H1 (cell line): Measurements from ENCODE around the gene WDR13. TPM values are rescaled to one million over a fixed set of nuclear protein-coding genes. Genes with fewer than 3 reads are reported as not detected.

Source experiments
- CTCF ChIA-PET: fragments of 300-600 bp; sonication (Branson Sonifier 250); formaldehyde crosslinking; loops from one replicate; lab custom pipeline; 2021; ENCODE audit not compliant: partially characterized antibody; lab: Charles Lee
- POLR2A ChIA-PET: fragments of 300-600 bp; sonication (Branson Sonifier 250); formaldehyde crosslinking; loops from one replicate; lab custom pipeline; 2021; ENCODE audit warnings: inconsistent platforms; ENCODE audit not compliant: partially characterized antibody; lab: Charles Lee
- DNase-seq, 2 experiments: peaks; one replicate each; pipeline versions ENCODE4 v3.0.0 to v3.0.0-alpha.2; 2010 to 2022; ENCODE audit warnings: low spot score in 2 of 2, low read depth in 1 of 2, mixed read lengths in 1 of 2
- FAIRE-seq: peaks from 2 replicates; lab custom pipeline; 2011; peaks lifted over from hg19 to GRCh38; lab: Jason Lieb, UNC
- H2AFZ ChIP-seq: 2 replicates; pipeline ENCODE4 v1.8.1; 2012; ENCODE audit warnings: low read length, inconsistent platforms
- H2AK5ac ChIP-seq: 2 replicates; pipeline ENCODE4 v1.6.1; 2013; ENCODE audit warnings: low read depth, low read length
- H2BK120ac ChIP-seq: replicated peaks from 2 replicates; pipeline ENCODE3; 2013; ENCODE audit warnings: low read depth, low read length, inconsistent platforms
- H2BK12ac ChIP-seq: 2 replicates; pipeline ENCODE4 v1.6.1; 2013; ENCODE audit warnings: low read depth, low read length
- H2BK15ac ChIP-seq: 2 replicates; pipeline ENCODE4 v1.6.1; 2013; ENCODE audit warnings: low read length
- H2BK20ac ChIP-seq: 2 replicates; pipeline ENCODE4 v1.6.1; 2013; ENCODE audit warnings: low read length
- H2BK5ac ChIP-seq: 2 replicates; pipeline ENCODE4 v1.6.1; 2013; ENCODE audit warnings: low read depth, low read length
- H3K14ac ChIP-seq: 2 replicates; pipeline ENCODE4 v1.6.1; 2013; ENCODE audit warnings: inconsistent platforms; ENCODE audit not compliant: insufficient read length
- H3K18ac ChIP-seq: 2 replicates; pipeline ENCODE4 v1.6.1; 2013; ENCODE audit warnings: low read length; ENCODE audit errors: extremely low read depth
- H3K23ac ChIP-seq: 2 replicates; pipeline ENCODE4 v1.6.1; 2013; ENCODE audit warnings: inconsistent platforms; ENCODE audit not compliant: insufficient read length
- H3K23me2 ChIP-seq: 2 replicates; pipeline ENCODE4 v1.6.1; 2013; ENCODE audit warnings: low read depth, low read length
- H3K27ac ChIP-seq: 2 replicates; pipeline ENCODE4 v1.6.1; 2011; ENCODE audit warnings: low read depth, low read length, inconsistent platforms
- H3K27me3 ChIP-seq, 4 experiments: replicated peaks in 1 of 4; 1 replicate in 1 of 4; 2 replicates in 3 of 4; pipeline versions ENCODE4 v1.6.1 to v1.8.1; 2011 to 2013; ENCODE audit warnings: low read length in 3 of 4, mild to moderate bottlenecking in 3 of 4, inconsistent platforms in 2 of 4, mixed read lengths in 2 of 4, moderate library complexity in 1 of 4; ENCODE audit not compliant: control insufficient read depth in 3 of 4, insufficient read depth in 3 of 4; ENCODE audit errors: extremely low read depth in 1 of 4
- H3K36me3 ChIP-seq, 4 experiments: 2 replicates each; pipeline versions ENCODE4 v1.6.1 to v1.8.1; 2011 to 2013; ENCODE audit warnings: mild to moderate bottlenecking in 4 of 4, low read length in 3 of 4, moderate library complexity in 2 of 4, control low read depth in 1 of 4, inconsistent platforms in 1 of 4; ENCODE audit not compliant: insufficient read depth in 4 of 4, control insufficient read depth in 2 of 4
- H3K4ac ChIP-seq: replicated peaks from 2 replicates; pipeline ENCODE3; 2013; ENCODE audit warnings: low read length, low read depth, mixed read lengths, inconsistent platforms; ENCODE audit not compliant: insufficient read length
- H3K4me1 ChIP-seq, 4 experiments: replicated peaks in 1 of 4; 1 replicate in 1 of 4; 2 replicates in 3 of 4; pipeline versions ENCODE4 v1.6.1 to v1.8.1; 2011 to 2013; ENCODE audit warnings: low read length in 3 of 4, inconsistent platforms in 2 of 4, mixed read lengths in 1 of 4; ENCODE audit not compliant: insufficient read depth in 4 of 4, control insufficient read depth in 3 of 4
- H3K4me2 ChIP-seq, 2 experiments: 2 replicates each; pipeline versions ENCODE4 v1.6.1 to v1.8.1; 2011 to 2013; ENCODE audit warnings: low read depth in 2 of 2, low read length in 2 of 2, control low read depth in 1 of 2, inconsistent platforms in 1 of 2, mild to moderate bottlenecking in 1 of 2; ENCODE audit not compliant: insufficient read depth in 1 of 2
- H3K4me3 ChIP-seq, 4 experiments: fragments of 200-600, 300-600 bp in 1 of 4; sonication (generic), shearing (Covaris generic), sonication (Bioruptor Twin) in 1 of 4; 2 replicates each; pipeline versions ENCODE4 v1.5.1 to v1.8.1; 2011 to 2016; ENCODE audit warnings: low read length in 4 of 4, low read depth in 3 of 4, control low read depth in 2 of 4, inconsistent platforms in 2 of 4, mild to moderate bottlenecking in 2 of 4, mixed read lengths in 1 of 4, moderate library complexity in 1 of 4; ENCODE audit not compliant: insufficient read depth in 2 of 4; ENCODE audit errors: extremely low read depth in 1 of 4
- H3K56ac ChIP-seq: replicated peaks from 2 replicates; pipeline ENCODE3; 2013; ENCODE audit warnings: low read depth, mild to moderate bottlenecking, mixed read lengths, low read length, inconsistent platforms; ENCODE audit not compliant: insufficient read length
- H3K79me1 ChIP-seq: 2 replicates; pipeline ENCODE4 v1.6.1; 2013; ENCODE audit warnings: low read depth, low read length, control low read depth
- H3K79me2 ChIP-seq, 2 experiments: 2 replicates each; pipeline versions ENCODE4 v1.6.1 to v1.8.1; 2012 to 2013; ENCODE audit warnings: low read length in 2 of 2, mild to moderate bottlenecking in 2 of 2, inconsistent platforms in 1 of 2; ENCODE audit not compliant: insufficient read depth in 2 of 2, control insufficient read depth in 1 of 2
- H3K9ac ChIP-seq, 4 experiments: replicated peaks in 1 of 4; 1 replicate in 1 of 4; 2 replicates in 3 of 4; pipeline versions ENCODE4 v1.6.1 to v1.8.1; 2011 to 2013; ENCODE audit warnings: low read depth in 3 of 4, low read length in 3 of 4, control low read depth in 2 of 4, mild to moderate bottlenecking in 2 of 4, moderate library complexity in 2 of 4, inconsistent platforms in 1 of 4; ENCODE audit errors: extremely low read depth in 1 of 4
- H3K9me3 ChIP-seq, 2 experiments: 2 replicates each; pipeline versions ENCODE4 v1.6.1 to v1.8.1; 2012 to 2013; ENCODE audit warnings: mild to moderate bottlenecking in 2 of 2, moderate library complexity in 2 of 2, control low read depth in 1 of 2, inconsistent platforms in 1 of 2, low read depth in 1 of 2, low read length in 1 of 2, mixed read lengths in 1 of 2; ENCODE audit not compliant: insufficient read depth in 2 of 2
- H4K20me1 ChIP-seq, 2 experiments: replicated peaks in 1 of 2; 2 replicates each; pipeline versions ENCODE3 to v1.8.1; 2011 to 2013; ENCODE audit warnings: inconsistent platforms in 2 of 2, low read length in 2 of 2, mild to moderate bottlenecking in 1 of 2; ENCODE audit not compliant: insufficient read depth in 2 of 2, control insufficient read depth in 1 of 2
- H4K5ac ChIP-seq: 2 replicates; pipeline ENCODE4 v1.6.1; 2013; ENCODE audit warnings: low read length, low read depth, mixed read lengths, inconsistent platforms; ENCODE audit not compliant: insufficient read length
- H4K8ac ChIP-seq: 2 replicates; pipeline ENCODE4 v1.8.0; 2013; ENCODE audit warnings: mild to moderate bottlenecking, moderate library complexity, low read length, inconsistent platforms; ENCODE audit not compliant: insufficient read depth; ENCODE audit errors: extremely low read depth
- H4K91ac ChIP-seq: replicated peaks from 2 replicates; pipeline ENCODE3; 2013; ENCODE audit warnings: low read length, mixed read lengths, inconsistent platforms; ENCODE audit not compliant: insufficient read length
- CEBPB ChIP-seq: IDR thresholded peaks from 2 replicates; pipeline ENCODE4 v1.6.1; 2012; ENCODE audit warnings: low read depth, low read length
- EGR1 ChIP-seq: IDR thresholded peaks from 2 replicates; pipeline ENCODE4 v1.6.1; 2011; ENCODE audit warnings: low read depth, low read length, borderline replicate concordance
- TAF7 ChIP-seq: optimal IDR thresholded peaks from 2 replicates; pipeline ENCODE3; 2011; ENCODE audit warnings: low read depth, mild to moderate bottlenecking, inconsistent platforms, low read length, moderate library complexity, borderline replicate concordance
- WGBS, 2 experiments: shearing (Covaris generic) in 1 of 2; methylation state at CpG; one replicate each; pipeline versions ENCODE4 v1.1.6 to v1.1.7; 2013 to 2015; ENCODE audit warnings: low lambda C conversion rate in 2 of 2, mixed read lengths in 2 of 2, inconsistent platforms in 1 of 2, low coverage in 1 of 2, missing lambda C conversion rate in 1 of 2; ENCODE audit not compliant: insufficient replicate concordance in 2 of 2, insufficient coverage in 1 of 2, insufficient read length in 1 of 2; ENCODE audit errors: extremely low coverage in 1 of 2, missing lambda C conversion rate in 1 of 2; 5-methylcytosine and 5-hydroxymethylcytosine counted together
- polyA plus RNA-seq, 7 experiments: library from polyadenylated mRNA; depleted of rRNA in 3 of 7; stranded (reverse) in 5 of 7; unstranded in 2 of 7; fragments of >200 nt in 5 of 7; fragments of 200-250 nt in 2 of 7; gene quantifications; 1 replicate in 5 of 7; 2 replicates in 1 of 7; 4 replicates in 1 of 7; pipeline versions ENCODE4 v1.2.1 to v1.2.3, GENCODE V29; 2011 to 2013; ENCODE audit warnings: missing spikeins in 2 of 7, mixed read lengths in 2 of 7
- total RNA-seq: library from RNA; stranded (reverse); fragmentation: NEBNext Ultra II Directional; extraction: Animal tissue kit (Norgen Biotek cat#: 25700); gene quantifications from 2 replicates; pipeline ENCODE4 v1.2.1, GENCODE V29; 2021

Gene WDR13
- total and polyA plus RNA-seq, 2 of the 8 experiments (the other 6 are each of a cell fraction or from before 2014, with no cell fraction given), result 19.4 to 46.3 TPM

DNA sequence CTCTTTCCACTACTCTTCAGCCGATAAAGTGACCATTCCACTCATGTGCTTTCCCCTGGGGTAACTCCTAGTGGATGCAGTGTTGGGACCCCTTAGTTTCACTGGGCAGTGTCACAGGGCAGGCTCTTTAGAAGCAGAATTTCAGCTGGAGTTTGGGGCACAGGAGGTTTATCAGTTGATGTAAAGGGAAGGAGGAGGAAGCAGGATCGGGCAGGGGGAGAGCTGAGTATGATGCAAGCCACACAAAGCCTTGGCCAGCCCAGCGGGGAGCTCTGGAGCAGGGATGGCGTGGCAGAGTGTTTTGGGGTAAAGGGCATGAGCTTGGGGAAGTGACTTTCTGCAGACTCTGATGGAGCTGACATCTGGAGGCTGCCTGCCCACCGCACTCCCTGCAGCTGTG is 19.3 kb downstream of the WDR13 start:
- no peak overlapping the region for H2BK15ac ChIP-seq
- 60% methylated on average over 3 of the region's 5 CpGs; no CpG with 5 or more reads in 1 of the 2 experiments for WGBS, 2 experiments
- no peak overlapping the region for H3K14ac ChIP-seq
- no peak overlapping the region for H3K4me3 ChIP-seq
- H2AFZ ChIP-seq, result no peak overlapping the region; the same call in 1 of the 2 replicates
- no peak overlapping the region for H2BK12ac ChIP-seq
- H3K4ac ChIP-seq, result no peak overlapping the region
- no peaks in the 10 kb centered on the region for H3K23me2 ChIP-seq
- H3K4me1 ChIP-seq, result no peaks in the 10 kb centered on the region; a peak in 1 of 7 replicates
- no peak overlapping the region for H2BK120ac ChIP-seq
- no peak overlapping the region for H3K18ac ChIP-seq
- 0 out of 2 replicates have a peak, but pooled peaks have one; percentile 11 for TF ChIP-seq EGR1
- no peak for TF ChIP-seq TAF7
- TF ChIP-seq CEBPB, result peak; percentile 66
- peak overlapping the region in 1 of 2 experiments; percentile 11; a peak in 1 of 4 replicates for H3K4me2 ChIP-seq
- H3K27me3 ChIP-seq, result no peaks in the 10 kb centered on the region
- no peak overlapping the region for H3K9ac ChIP-seq
- H2AK5ac ChIP-seq, result no peak overlapping the region
- no peak overlapping the region for H2BK20ac ChIP-seq
- ChIA-PET CTCF (no interaction called here), POLR2A (interaction anchor here (1.3 to 1.9 kb wide), 4 partner anchors 11 to 42 kb away, joined by 3 to 12 read pairs (median 8); partner anchors contain the start of gene RBM3)
- no peaks in the 10 kb centered on the region for H3K9me3 ChIP-seq
- H4K8ac ChIP-seq, result no peak overlapping the region
- H3K79me1 ChIP-seq, result no peaks in the 10 kb centered on the region
- no peaks in the 10 kb centered on the region for H3K36me3 ChIP-seq
- no peak overlapping the region for H3K56ac ChIP-seq
- H4K91ac ChIP-seq, result no peak overlapping the region
- DNase-seq (no peak), FAIRE-seq (peak; percentile 50)
- no peak overlapping the region for H2BK5ac ChIP-seq
- no peaks in the 10 kb centered on the region for H4K20me1 ChIP-seq
- no peak overlapping the region for H4K5ac ChIP-seq
- H3K79me2 ChIP-seq, result no peaks in the 10 kb centered on the region
- no peak overlapping the region for H3K23ac ChIP-seq
- no peak overlapping the region for H3K27ac ChIP-seq
